Stomach (tissue), 4 donors: ENCODE measurements around the gene GYG1.

Experiments used
- EP300 ChIP-seq: sonication (generic); formaldehyde crosslinking; IDR thresholded peaks from one replicate; pipeline ENCODE4 v1.6.1; 2017; ENCODE audit warnings: antibody characterized with exemption
- POLR2A ChIP-seq, 4 donors: fragments of 450-650 bp; IDR thresholded peaks; one replicate each; pipeline ENCODE4 v1.6.1; 2016; ENCODE audit warnings: antibody characterized with exemption in 4 of 4, control low read depth in 2 of 4, mild to moderate bottlenecking in 1 of 4, moderate library complexity in 1 of 4
- POLR2AphosphoS5 ChIP-seq, 3 donors: sonication (generic); formaldehyde crosslinking; IDR thresholded peaks; one replicate each; pipeline ENCODE4 v1.6.1; 2016; ENCODE audit warnings: antibody characterized with exemption in 3 of 3
- TF ChIP-seq, protein P1 (sequence below), 7 experiments: fragments of 450-650 bp in 4 of 7; fragments of 200-600 bp in 3 of 7; sonication (generic) in 3 of 7; IDR thresholded peaks; one replicate each; pipeline ENCODE4 v1.5.1; 2016 to 2019; ENCODE audit warnings: antibody characterized with exemption in 7 of 7, control low read depth in 2 of 7, mild to moderate bottlenecking in 1 of 7

GRCh38 chr3:149031096-149031495, 39.8 kb downstream of the GYG1 start:
- TF ChIP-seq, protein P1, sequence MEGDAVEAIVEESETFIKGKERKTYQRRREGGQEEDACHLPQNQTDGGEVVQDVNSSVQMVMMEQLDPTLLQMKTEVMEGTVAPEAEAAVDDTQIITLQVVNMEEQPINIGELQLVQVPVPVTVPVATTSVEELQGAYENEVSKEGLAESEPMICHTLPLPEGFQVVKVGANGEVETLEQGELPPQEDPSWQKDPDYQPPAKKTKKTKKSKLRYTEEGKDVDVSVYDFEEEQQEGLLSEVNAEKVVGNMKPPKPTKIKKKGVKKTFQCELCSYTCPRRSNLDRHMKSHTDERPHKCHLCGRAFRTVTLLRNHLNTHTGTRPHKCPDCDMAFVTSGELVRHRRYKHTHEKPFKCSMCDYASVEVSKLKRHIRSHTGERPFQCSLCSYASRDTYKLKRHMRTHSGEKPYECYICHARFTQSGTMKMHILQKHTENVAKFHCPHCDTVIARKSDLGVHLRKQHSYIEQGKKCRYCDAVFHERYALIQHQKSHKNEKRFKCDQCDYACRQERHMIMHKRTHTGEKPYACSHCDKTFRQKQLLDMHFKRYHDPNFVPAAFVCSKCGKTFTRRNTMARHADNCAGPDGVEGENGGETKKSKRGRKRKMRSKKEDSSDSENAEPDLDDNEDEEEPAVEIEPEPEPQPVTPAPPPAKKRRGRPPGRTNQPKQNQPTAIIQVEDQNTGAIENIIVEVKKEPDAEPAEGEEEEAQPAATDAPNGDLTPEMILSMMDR (IDR thresholded peaks at IDR 0.05): no peak
- TF ChIP-seq POLR2A (IDR thresholded peaks at IDR 0.05): no peak
- TF ChIP-seq EP300: no peak
- TF ChIP-seq POLR2AphosphoS5 (IDR thresholded peaks at IDR 0.05): no peak
